ENCODE measurements around the gene N4BP2L2. TPM values are rescaled to one million over a fixed set of nuclear protein-coding genes. Genes with fewer than 3 reads are reported as not detected.

The N4BP2L2 gene
- total RNA-seq, 1 experiment from 2014 or later, result 92.7 TPM

- TF ChIP-seq REST (IDR thresholded peaks at IDR 0.05; ENCODE audit: low read depth), result no peak
- no peak for TF ChIP-seq CEBPB (IDR thresholded peaks at IDR 0.05; ENCODE audit: low read depth)
- no peak for TF ChIP-seq ELF1 (IDR thresholded peaks at IDR 0.05; ENCODE audit: borderline replicate concordance, low read depth)
These were observed 70.0 kb downstream of the N4BP2L2 start (continued) for GRCh38 chr13:32468502-32469142.

GRCh38 chr13:32456591-32456990, 82.0 kb downstream of the N4BP2L2 start:
- ATAC-seq, result no peak
- Histone ChIP-seq H3K9me2 (ENCODE audit: insufficient read depth) (no peaks in the 10 kb centered on the region), H3K36me3 (ENCODE audit: control insufficient read depth in 1 of 2, insufficient read depth in 2 of 2, low read length in 2 of 2) (no peaks in the 10 kb centered on the region; a peak in 1 of 4 replicates), H3K4me1 (ENCODE audit: control insufficient read depth in 1 of 2, insufficient read depth in 2 of 2, low read length in 2 of 2) (no peaks in the 10 kb centered on the region), H3K27me3 (ENCODE audit: insufficient read depth, low read length) (no peaks in the 10 kb centered on the region), H2AFZ (ENCODE audit: low read depth, low read length, poor library complexity, severe bottlenecking) (no peak overlapping the region), H3K9ac (ENCODE audit: low read length) (no peak overlapping the region), H3K79me2 (ENCODE audit: insufficient read depth, low read length) (no peaks in the 10 kb centered on the region), H3K27ac (ENCODE audit: low read depth, low read length) (no peak overlapping the region), H4K20me1 (ENCODE audit: insufficient read depth) (no peaks in the 10 kb centered on the region), H3K4me2 (ENCODE audit: low read length) (no peak overlapping the region), H3K9me3 (ENCODE audit: control insufficient read depth in 1 of 2, insufficient read depth in 1 of 2, low read depth in 1 of 2, low read length in 2 of 2) (peaks cover 0 to 4% of the 10 kb centered on the region in 2 experiments; a peak in 1 of 4 replicates), H3K4me3 (replicated peaks in 1 of 2; ENCODE audit: low read depth in 1 of 2, low read length in 2 of 2) (no peak overlapping the region)
- ChIA-PET POLR2A (no interaction called here), RAD21 (ENCODE audit: low non-redundant PET in 1 of 2, low total read pairs in 2 of 2, uncharacterized antibody in 2 of 2, unreplicated experiment in 2 of 2) (no interaction called here), CTCF (interaction anchor here (0.6 kb wide), 1 partner anchor 10 kb away, joined by 4 read pairs; no protein-coding TSS in a partner anchor)
- no peak for DNase-seq (ENCODE audit: low read depth, low spot score)
- no TSS peak for BruUV-seq (replicated peaks)
- TF ChIP-seq CBX3 (IDR thresholded peaks at IDR 0.05; ENCODE audit: low read depth), result no peak
- TF ChIP-seq CTCF (IDR thresholded peaks at IDR 0.05 in 2 of 3, conservative IDR thresholded peaks at IDR 0.05 in 1 of 3; ENCODE audit: borderline replicate concordance in 1 of 3, insufficient read depth in 1 of 3, low read depth in 2 of 3, low read length in 2 of 3), result no peak
- TF ChIP-seq EZH2phosphoT487 (IDR thresholded peaks at IDR 0.05; ENCODE audit: borderline replicate concordance), result no peak
- no peak for TF ChIP-seq RAD21 (IDR thresholded peaks at IDR 0.05; ENCODE audit: low read depth)
- TF ChIP-seq EGR1 (IDR thresholded peaks at IDR 0.05; ENCODE audit: low read depth), result no peak
- TF ChIP-seq ZBTB33 (IDR thresholded peaks at IDR 0.05; ENCODE audit: extremely low read depth, insufficient replicate concordance, low read length), result no peak
- no peak for TF ChIP-seq FOSL1 (IDR thresholded peaks at IDR 0.05; ENCODE audit: low read depth)
- TF ChIP-seq POLR2A (IDR thresholded peaks at IDR 0.05; ENCODE audit: borderline replicate concordance, extremely low read depth, insufficient read depth, insufficient read length), result no peak
- TF ChIP-seq TCF7L2 (IDR thresholded peaks at IDR 0.05; ENCODE audit: borderline replicate concordance, extremely low read depth, insufficient read depth, insufficient read length), result no peak
- TF ChIP-seq ZFX (IDR thresholded peaks at IDR 0.05), result no peak
- TF ChIP-seq SRF (IDR thresholded peaks at IDR 0.05; ENCODE audit: low read depth), result no peak
- TF ChIP-seq EZH2 (IDR thresholded peaks at IDR 0.05), result no peak
- no peak for TF ChIP-seq ATF3 (IDR thresholded peaks at IDR 0.05)
- no peak for TF ChIP-seq POLR2AphosphoS5 (IDR thresholded peaks at IDR 0.05; ENCODE audit: low read depth, low read length)
- intact Hi-C loops (cut with micrococcal nuclease), result no loop called here

Measured in HCT116 (cell line).